GM19397 (cell line): ENCODE data around the gene VSIG10L.

Source experiments
- ATAC-seq: cut with Tn5 transposase; IDR thresholded peaks from one replicate; pipeline ENCODE4 v1.9.1; 2021; ENCODE audit warnings: mild to moderate bottlenecking, moderate library complexity; ENCODE audit not compliant: unreplicated experiment

The VSIG10L gene

DNA sequence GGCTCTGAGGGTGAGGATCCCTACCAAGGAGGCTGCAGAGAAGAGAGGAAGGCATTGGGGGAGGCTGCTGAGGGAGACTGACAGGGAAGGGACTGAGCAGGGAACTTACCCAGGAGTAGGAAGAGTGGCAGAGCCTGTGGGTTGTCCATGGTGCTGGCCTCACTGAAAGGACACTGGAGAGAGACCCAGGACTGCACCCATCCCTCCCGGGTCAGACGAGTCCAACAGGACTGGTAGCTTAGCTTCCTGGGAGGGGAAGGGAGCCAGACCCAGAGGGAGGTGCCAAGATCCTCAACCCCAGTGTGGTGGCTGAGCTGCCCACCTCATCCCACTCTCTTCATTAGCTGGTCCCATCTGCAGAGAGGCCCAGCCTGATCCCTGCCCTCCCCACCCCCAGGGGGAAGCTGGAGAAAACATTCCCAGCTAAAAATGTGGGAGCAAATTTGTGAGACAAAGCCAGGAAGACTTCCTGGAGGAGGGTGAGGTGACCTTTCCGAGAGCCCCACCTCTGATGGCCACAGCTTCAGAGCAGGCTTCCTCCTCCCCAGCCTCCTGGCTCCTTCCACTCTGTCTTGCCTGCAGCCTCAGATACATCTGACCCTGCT lies at the start of gene VSIG10L:
Gene VSIG10L, minus strand, starts transcription at position 164 of the 605 bp plus-strand sequence. Its CDS starts 15 bp downstream, at position 149.
- ATAC-seq = no peak

DNA sequence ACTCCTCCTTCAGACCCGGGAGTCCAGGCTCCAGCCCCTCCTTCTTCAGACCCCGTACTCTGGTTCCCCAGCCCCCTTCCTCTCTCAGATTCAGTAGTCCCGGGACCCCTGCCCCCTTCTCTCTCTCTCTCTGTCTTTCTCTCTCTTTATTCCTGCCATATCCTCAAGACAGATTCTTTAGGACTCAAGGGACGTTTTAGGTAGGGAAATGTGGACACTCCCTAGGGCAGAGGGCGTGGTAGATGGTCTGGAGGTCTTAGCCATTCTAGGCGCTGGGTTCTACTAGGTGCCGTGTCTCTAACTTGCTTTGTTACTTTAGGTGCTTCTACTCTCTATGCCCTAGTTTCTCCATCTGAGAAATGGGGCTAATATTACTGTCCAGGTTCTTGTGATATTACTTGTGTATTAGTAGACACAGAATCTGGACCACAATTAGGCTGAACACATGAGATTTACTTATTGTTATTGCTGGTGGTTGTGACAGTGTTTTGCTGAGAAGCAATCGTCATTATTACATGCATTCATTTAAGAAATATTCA lies 49.2 kb upstream of the VSIG10L start:
- ATAC-seq = no peak

GRCh38 chr19:51389143-51389542 lies 47.2 kb upstream of the VSIG10L start:
- ATAC-seq = no peak

DNA sequence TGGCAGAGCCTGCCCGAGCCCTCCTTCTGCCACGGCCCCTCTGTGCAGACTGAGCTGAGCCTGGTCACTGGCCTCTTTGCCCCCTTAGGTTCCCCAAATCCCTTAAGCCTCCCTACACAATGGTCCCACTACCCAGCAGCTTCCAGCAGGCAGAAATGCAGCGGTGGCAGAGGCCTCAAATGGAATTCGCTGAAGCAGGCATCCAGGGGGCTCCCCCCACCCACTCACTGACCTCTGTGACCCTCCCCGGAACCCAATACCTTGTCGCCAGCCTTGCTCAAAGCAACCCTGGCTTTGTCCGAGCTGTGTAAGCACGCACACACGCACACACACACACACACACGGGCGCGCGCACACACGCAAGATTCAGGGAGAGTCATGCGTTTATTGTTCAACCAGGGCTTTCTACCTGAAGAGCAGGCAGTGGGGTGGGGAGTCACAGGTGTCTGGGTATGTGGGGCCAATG lies 46.0 kb upstream of the VSIG10L start, which contains the start of gene LIM2:
Gene LIM2, minus strand, starts transcription at position 51 of the 466 bp plus-strand sequence. CDS start 531 bp downstream, outside the sequence.
- ATAC-seq = no peak

DNA sequence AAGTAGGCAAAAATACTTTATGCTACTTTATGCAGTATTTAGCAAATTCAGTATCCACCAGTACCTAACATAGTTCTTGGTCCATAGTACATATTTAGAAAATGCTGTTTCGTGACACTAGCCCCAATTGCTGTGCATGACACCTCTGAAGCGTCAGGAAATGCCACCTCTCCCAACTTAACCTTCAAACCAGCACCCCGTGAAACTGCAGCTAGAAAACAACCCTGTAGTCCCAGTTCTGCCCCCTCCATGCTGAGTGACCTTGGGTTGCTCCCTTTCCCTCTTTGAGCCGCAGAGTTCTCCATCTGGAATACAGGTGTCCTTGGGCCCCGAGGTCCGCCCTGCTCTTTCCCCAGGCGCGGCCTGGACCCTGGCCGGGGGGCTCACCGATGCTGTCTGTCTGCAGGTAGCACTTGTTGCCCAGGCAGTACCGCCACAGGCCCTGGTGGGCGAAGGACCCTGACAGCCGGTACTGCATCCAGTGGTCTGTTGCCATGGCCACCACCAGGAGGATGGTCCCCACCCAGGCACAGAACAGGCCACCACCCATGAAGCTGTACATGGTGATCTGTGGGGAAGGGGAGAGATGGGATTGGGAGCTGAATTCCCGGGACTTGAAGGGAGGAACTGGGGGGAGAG lies 45.1 kb upstream of the VSIG10L start:
- ATAC-seq = no peak

DNA sequence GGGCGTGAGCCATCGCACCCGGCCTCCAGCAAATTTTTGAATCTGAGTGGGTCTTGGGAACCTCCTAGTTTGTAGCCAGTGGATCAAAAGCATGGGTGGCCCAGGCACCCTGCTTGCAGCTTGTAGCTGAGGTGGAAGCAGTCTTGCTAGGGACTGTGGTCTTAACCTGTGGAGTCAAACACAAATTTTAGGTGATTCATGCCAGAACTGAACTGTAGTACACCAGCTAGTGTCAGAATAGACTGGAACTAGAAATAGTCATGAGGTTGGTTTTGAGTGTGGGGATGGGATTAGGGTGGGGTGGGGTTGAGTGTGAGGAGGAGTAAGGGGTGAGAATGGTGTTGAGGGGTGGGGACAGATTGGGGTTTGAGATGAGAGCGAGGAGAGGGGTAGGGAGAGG lies 40.1 kb upstream of the VSIG10L start:
- ATAC-seq = no peak

GRCh38 chr19:51380379-51380778 lies 38.4 kb upstream of the VSIG10L start:
- no peak for ATAC-seq

DNA sequence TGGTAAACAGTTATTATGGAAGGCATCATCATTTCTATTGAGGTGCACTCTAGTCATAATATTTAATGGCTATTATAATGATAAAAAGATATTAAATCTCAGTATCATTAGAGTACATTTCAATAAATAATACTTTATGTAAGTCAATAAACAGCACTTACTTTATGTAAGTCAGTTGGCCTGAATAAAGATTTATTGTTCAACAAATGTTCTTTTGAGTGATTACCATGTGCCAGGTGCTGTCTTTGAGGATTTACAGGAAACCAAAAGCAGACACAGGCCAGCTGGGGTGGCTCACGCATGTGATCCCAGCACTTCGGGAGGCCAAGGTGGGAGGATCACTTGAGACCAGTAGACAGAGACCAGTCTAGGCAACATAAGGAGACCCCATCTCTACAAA lies 35.5 kb upstream of the VSIG10L start:
- ATAC-seq = no peak

GRCh38 chr19:51375504-51376221 lies 33.7 kb upstream of the VSIG10L start:
- ATAC-seq = no peak

GRCh38 chr19:51372649-51373504 lies 30.9 kb upstream of the VSIG10L start, which contains the start of gene NKG7:
Gene NKG7 (minus strand): TSS chr19:51372654. CDS start chr19:51372535, 119 bp downstream.
- no peak for ATAC-seq

DNA sequence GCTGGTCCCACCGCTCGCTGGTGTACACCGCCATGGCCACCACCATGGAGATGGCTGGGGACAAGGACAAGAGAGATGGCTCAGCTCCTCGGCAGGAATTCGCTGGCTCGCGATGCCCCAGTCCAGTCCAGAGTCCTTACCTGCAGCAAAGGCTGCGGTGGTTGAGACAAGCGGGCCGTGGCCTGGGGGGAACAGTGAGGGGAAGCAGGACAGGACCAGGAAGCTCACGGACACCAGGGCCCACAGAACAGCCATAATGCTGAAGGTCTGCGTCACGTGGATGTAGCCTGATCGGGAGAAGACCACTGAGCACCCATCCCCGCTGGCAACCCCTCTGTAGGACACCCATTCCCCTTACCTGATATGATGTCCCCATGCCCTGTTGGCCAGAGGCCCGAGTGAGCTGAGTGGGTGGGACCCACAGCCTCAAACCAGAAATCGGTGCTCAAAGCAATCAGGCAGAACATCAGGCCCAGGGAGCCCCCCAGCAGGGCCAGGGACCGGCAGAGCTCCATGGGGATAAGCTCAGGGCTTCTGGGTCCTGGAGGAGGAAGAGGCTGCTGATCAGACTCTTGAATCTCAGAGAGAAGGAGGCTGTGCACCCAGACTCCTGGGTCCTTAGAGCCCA lies 30.2 kb upstream of the VSIG10L start:
- ATAC-seq = no peak

DNA sequence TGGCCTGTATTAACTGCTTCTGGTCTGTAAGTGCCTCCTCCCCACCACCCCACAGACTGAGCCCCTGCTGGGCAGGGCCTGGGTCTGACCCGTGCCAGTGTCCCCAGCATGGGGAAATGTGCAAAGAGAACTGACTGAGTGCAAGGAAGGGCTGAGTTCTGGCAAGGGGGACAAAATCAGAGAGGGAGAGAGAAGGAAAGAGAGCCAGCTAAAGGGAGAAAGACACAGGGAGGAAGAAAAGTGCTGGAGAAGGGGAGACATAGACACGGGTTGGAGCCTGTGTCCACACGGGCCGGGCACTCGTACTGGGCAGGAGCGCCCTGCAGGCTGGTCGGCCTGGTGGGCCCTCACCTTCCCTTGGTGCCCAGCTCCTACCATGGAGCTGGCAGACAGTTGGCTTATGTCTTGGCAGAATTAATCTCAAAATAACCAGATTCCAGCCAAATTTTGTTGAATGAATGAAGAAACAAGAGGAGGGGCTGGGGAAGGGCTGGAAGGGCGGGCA lies 29.3 kb upstream of the VSIG10L start:
- no peak for ATAC-seq

- no peak for ATAC-seq
Observed at GRCh38 chr19:51370230-51370629, 28.3 kb upstream of the VSIG10L start.

DNA sequence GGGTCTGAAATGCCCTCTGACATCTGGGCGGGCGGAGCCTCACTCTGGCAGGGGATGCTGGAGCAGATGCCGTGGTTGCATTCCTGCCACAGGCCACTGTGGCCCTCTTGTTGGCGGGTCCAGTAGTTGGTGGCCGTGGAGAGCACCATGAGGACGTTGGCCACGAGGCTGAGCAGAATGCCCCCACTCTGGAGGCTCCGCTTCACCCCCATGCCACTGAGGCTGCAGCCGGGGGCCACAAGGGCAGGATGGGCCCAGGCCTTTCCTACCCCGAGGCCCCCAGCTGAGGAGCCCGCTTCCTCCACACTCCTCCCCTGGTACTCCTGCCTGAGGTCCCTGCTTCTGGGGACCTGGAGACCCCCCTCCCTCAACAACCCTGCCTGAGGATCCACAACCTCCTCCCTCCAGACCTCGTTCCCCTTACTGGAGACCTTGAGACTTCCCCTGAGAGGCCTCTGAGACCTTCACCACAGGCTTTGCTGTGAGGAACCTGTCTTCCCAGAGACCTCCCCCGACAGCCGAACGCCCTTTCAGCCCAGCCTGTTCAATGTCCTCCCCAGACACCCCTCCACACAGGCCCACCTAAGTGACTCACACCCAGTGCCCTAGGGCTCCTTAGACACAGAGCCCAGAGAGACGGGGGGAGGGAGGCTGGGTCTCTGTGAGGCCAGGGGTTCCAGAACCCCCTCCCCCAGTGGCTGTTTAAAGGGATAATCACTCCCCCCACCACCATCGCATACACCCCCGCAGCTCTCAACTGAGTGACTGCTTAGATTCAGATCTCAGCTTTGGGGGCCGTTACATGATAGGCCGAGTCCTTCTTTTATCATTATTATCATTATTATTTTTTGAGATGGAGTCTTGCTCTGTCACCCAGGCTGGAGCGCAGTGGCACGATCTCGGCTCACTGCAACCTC lies 26.7 kb upstream of the VSIG10L start, which contains the start of gene CLDND2:
Gene CLDND2, minus strand, starts transcription at position 638 of the 917 bp plus-strand sequence. Its CDS starts 426 bp downstream, at position 212.
- no peak for ATAC-seq

DNA sequence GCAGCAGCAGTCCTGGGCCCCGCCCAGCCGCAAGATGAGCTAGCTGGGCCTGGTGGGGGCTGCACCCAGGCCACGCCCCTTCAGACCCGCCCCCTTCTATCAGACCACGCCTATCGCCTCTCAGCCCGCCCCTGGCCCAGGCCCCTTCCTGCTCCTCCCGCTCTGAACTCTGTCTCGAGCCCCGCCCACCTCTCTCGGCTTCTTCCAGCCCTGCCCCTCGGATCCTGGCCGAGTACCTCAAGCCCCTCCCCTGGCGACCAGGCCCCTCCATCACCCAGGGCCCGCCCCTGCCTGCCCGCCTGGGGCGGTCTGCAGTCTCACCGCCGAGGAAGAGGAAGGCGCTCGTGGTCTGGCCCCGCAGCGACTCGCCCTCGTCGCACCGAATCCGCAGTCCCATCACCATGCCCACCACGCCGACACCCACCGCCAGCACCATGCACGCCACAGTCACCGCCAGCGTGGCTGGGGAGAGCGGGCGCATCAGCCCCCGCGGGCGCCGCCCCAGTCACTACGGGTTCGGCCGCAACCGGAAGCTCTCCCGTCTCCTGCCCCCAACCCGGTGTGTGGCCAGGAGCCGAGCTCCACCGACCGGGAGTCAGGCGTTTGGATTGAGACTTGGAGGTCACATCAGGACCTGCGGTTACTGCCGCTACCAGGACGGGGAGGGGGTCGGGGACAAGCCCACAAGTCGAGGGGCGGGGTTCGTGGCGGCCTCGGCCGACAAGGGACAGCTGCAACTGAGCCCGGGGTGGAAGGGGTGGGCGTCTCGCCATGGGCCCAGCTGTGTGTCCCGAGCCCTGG lies 25.8 kb upstream of the VSIG10L start:
- ATAC-seq = peak; percentile 79

- peak; percentile 0 for ATAC-seq
Observed at GRCh38 chr19:51367255-51367564, 25.3 kb upstream of the VSIG10L start.

GRCh38 chr19:51366389-51367254 lies 24.7 kb upstream of the VSIG10L start:
- peak; percentile 42 for ATAC-seq
